GM12878 (cell line): ENCODE measurements around the gene ZG16B. TPM values are rescaled to one million over a fixed set of nuclear protein-coding genes. Genes with fewer than 3 reads are reported as not detected.

Experiments
- ATAC-seq: fragments of 200-7000 bp; cut with Tn5 transposase; 3 replicates; pipeline ENCODE4 v1.9.1; 2020; ENCODE audit warnings: mild to moderate bottlenecking, moderate library complexity
- BruUV-seq: library from RNA; stranded (reverse); fragments of 400-500 nt; replicated peaks from 2 replicates; lab custom pipeline; 2021; lab: Mats Ljungman, UMichigan
- CTCF ChIA-PET: fragments of 300-600 bp; sonication (Branson Sonifier 250); formaldehyde crosslinking; extraction: SDS; loops from one replicate; lab custom pipeline; 2021; ENCODE audit warnings: inconsistent platforms; lab: Yijun Ruan, JAX
- POLR2A ChIA-PET: fragments of 350-600 bp; formaldehyde crosslinking; extraction: SDS; loops from one replicate; lab custom pipeline; 2021; ENCODE audit warnings: inconsistent platforms; lab: Charles Lee
- RAD21 ChIA-PET: fragments of 300-600 bp; sonication (Branson Sonifier 250); formaldehyde crosslinking; loops from one replicate; lab custom pipeline; 2023; ENCODE audit warnings: antibody characterized with exemption; ENCODE audit not compliant: unreplicated experiment; lab: Charles Lee
- SMC1A ChIA-PET: fragments of 300-600 bp; sonication (Branson Sonifier 250); formaldehyde crosslinking; loops from one replicate; lab custom pipeline; 2023; ENCODE audit not compliant: unreplicated experiment, uncharacterized antibody; lab: Charles Lee
- DNase-seq: peaks from one replicate; pipeline ENCODE4 v3.0.0-alpha.2; 2011; ENCODE audit warnings: low read depth, low spot score
- FAIRE-seq: peaks from 3 replicates; lab custom pipeline; 2011; peaks lifted over from hg19 to GRCh38; lab: Jason Lieb, UNC
- H2AFZ ChIP-seq: 2 replicates; pipeline ENCODE4 v1.6.0; 2011; ENCODE audit warnings: low read depth, low read length, control low read depth; ENCODE audit not compliant: control insufficient read depth
- H3K27ac ChIP-seq: 2 replicates; pipeline ENCODE4 v1.5.1; 2011; ENCODE audit warnings: control low read depth; ENCODE audit not compliant: control insufficient read depth, insufficient read depth
- H3K27me3 ChIP-seq, 2 experiments: replicated peaks in 1 of 2; 2 replicates each; pipeline versions ENCODE4 v1.6.0 to v1.6.1; 2011; ENCODE audit warnings: low read length in 1 of 2; ENCODE audit not compliant: control insufficient read depth in 2 of 2, insufficient read depth in 2 of 2
- H3K36me3 ChIP-seq, 2 experiments: 2 replicates each; pipeline ENCODE4 v1.5.1; 2011; ENCODE audit warnings: low read length in 1 of 2; ENCODE audit not compliant: control insufficient read depth in 2 of 2, insufficient read depth in 2 of 2
- H3K4me1 ChIP-seq: 2 replicates; pipeline ENCODE4 v1.6.1; 2011; ENCODE audit warnings: mild to moderate bottlenecking, low read length, moderate library complexity, mixed read lengths; ENCODE audit not compliant: control insufficient read depth, insufficient read depth
- H3K4me2 ChIP-seq: 2 replicates; pipeline ENCODE4 v1.6.0; 2011; ENCODE audit warnings: control low read depth; ENCODE audit not compliant: control insufficient read depth, insufficient read depth
- H3K4me3 ChIP-seq: fragments of 200-600 bp; sonication (generic); 2 replicates; pipeline ENCODE4 v1.5.1; 2016
- H3K79me2 ChIP-seq: 2 replicates; pipeline ENCODE4 v1.6.0; 2011; ENCODE audit warnings: low read length; ENCODE audit not compliant: control insufficient read depth, insufficient read depth
- H3K9ac ChIP-seq: 2 replicates; pipeline ENCODE4 v1.8.0; 2011; ENCODE audit warnings: low read length, control low read depth, mixed read lengths; ENCODE audit not compliant: control insufficient read depth, insufficient read depth
- H3K9me3 ChIP-seq: replicated peaks from 3 replicates; pipeline ENCODE4 v1.5.1; 2011; ENCODE audit warnings: mild to moderate bottlenecking, low read length; ENCODE audit not compliant: control insufficient read depth, insufficient read depth
- H4K20me1 ChIP-seq: 2 replicates; pipeline ENCODE4 v1.6.0; 2011; ENCODE audit not compliant: control insufficient read depth, insufficient read depth
- CHD1 ChIP-seq: IDR thresholded peaks from 2 replicates; pipeline ENCODE4 v1.6.1; 2012; ENCODE audit warnings: low read depth, low read length, improper control_type of control experiment
- CREM ChIP-seq: IDR thresholded peaks from 2 replicates; pipeline ENCODE4 v1.6.1; 2014; ENCODE audit warnings: antibody characterized with exemption, low read depth
- GABPA ChIP-seq: IDR thresholded peaks from 2 replicates; pipeline ENCODE4 v1.6.1; 2014; ENCODE audit warnings: antibody characterized with exemption, low read depth, mild to moderate bottlenecking, inconsistent platforms
- PML ChIP-seq: IDR thresholded peaks from 2 replicates; pipeline ENCODE4 v1.6.1; 2012; ENCODE audit warnings: low read length, inconsistent platforms
- POU2F2 ChIP-seq: IDR thresholded peaks from 3 replicates; pipeline ENCODE4 v1.6.1; 2011; ENCODE audit warnings: low read depth, mild to moderate bottlenecking, low read length, borderline replicate concordance
- SMC3 ChIP-seq: IDR thresholded peaks from 2 replicates; pipeline ENCODE4 v1.6.1; 2011; ENCODE audit warnings: low read length, improper control_type of control experiment, borderline replicate concordance
- SRF ChIP-seq, 2 experiments: IDR thresholded peaks; 2 replicates each; pipeline ENCODE4 v1.6.1; 2011; ENCODE audit warnings: low read depth in 2 of 2, low read length in 2 of 2, mild to moderate bottlenecking in 1 of 2, moderate library complexity in 1 of 2
- TCF3 ChIP-seq: IDR thresholded peaks from 2 replicates; pipeline ENCODE4 v1.6.1; 2012; ENCODE audit warnings: low read depth, mild to moderate bottlenecking, low read length, borderline replicate concordance; ENCODE audit not compliant: insufficient read depth
- TCF7 ChIP-seq: IDR thresholded peaks from 2 replicates; pipeline ENCODE4 v1.6.1; 2014; ENCODE audit warnings: antibody characterized with exemption, borderline replicate concordance
- ZBED1 ChIP-seq: IDR thresholded peaks from 2 replicates; pipeline ENCODE4 v1.6.1; 2016; ENCODE audit warnings: borderline replicate concordance
- WGBS: methylation state at CpG from one replicate; pipeline ENCODE4 v1.1.6; 2016; ENCODE audit warnings: low lambda C conversion rate; ENCODE audit not compliant: insufficient replicate concordance, insufficient coverage; ENCODE audit errors: missing lambda C conversion rate; 5-methylcytosine and 5-hydroxymethylcytosine counted together
- in situ Hi-C: fragments of 300-500 bp; cut with MboI; formaldehyde crosslinking; loops from 9 replicates; pipeline ENCODE4 v1.14.3; 2018; ENCODE audit warnings: mixed read lengths
- intact Hi-C: fragments of 100-400 bp; cut with micrococcal nuclease; formaldehyde crosslinking; loops from one replicate; pipeline ENCODE4 v1.14.2; 2022; ENCODE audit not compliant: unreplicated experiment
- polyA plus RNA-seq, 11 experiments: library from polyadenylated mRNA; depleted of rRNA in 4 of 11; unstranded in 6 of 11; stranded (reverse) in 5 of 11; fragments of >200 nt; fragmentation: Nextera tagmentation in 4 of 11; fragmentation: Illumina TruSeq in 1 of 11; extraction: Ambion mirVana in 4 of 11; extraction: Trizol in 1 of 11; gene quantifications; 1 replicate in 1 of 11; 2 replicates in 10 of 11; pipeline versions ENCODE4 v1.2.1 to v1.2.3, GENCODE V29; 2011 to 2016; ENCODE audit warnings: inconsistent platforms in 2 of 11, missing spikeins in 2 of 11, low read depth in 1 of 11
- total RNA-seq, 4 experiments: library from RNA; depleted of rRNA in 3 of 4; stranded (reverse); fragments of >200 nt in 3 of 4; fragmentation: Illumina TruSeq in 1 of 4; extraction: Trizol in 1 of 4; gene quantifications; 2 replicates each; pipeline versions ENCODE4 v1.2.1 to v1.2.3, GENCODE V29; 2013 to 2021
- TF ChIP-seq, protein P1 (sequence below): fragments of 450-650 bp; IDR thresholded peaks from 2 replicates; pipeline ENCODE4 v1.6.1; 2018; ENCODE audit warnings: borderline replicate concordance, mild to moderate bottlenecking; ENCODE audit not compliant: partially characterized antibody

Gene ZG16B
- total and polyA plus RNA-seq, 10 of the 15 experiments (the other 5 are each of a cell fraction or from before 2014, with no cell fraction given) = 1.00 to 11.6 (median 5.8) TPM

DNA sequence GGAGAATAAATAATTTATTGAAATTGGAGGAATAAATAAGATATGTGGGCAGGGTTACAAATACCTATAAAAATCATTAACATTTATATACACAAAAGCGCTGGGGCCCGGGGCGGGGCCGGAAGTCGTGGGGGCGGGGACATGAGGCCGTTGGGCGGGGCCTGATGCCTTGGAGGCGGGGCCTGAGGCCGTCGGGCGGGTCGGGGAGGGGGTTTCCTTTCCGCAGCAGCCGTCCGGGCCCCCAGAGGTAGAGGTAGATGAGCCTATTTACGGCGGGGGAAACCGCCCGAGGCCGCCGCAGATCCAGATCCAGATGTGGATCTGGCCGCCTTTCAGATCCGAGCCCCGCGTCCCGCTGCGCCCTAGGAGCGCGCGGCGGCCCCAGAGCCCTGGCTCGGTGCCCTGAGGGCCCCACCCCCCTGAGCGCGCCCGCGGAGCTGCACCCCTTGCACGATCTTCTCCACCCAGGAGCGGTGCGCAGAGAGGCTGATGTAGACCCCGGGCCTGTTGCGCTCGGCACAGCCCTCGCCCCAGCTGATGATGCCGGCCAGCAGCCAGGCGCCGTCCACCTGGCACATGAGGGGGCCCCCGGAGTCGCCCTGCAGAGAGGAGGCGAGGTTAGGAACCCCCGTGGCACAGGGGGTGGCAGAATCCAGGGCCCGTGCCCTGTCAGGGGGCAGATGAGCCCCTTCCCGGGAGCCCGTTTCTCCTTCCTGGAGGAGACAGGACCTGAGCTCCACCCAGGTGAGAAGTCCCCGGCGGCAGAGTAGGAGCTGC lies 22.8 kb downstream of the ZG16B start:
- no peaks in the 10 kb centered on the region for H3K79me2 ChIP-seq
- no peak overlapping the region for H3K27ac ChIP-seq
- no peaks in the 10 kb centered on the region; a peak in 1 of 4 replicates for H3K27me3 ChIP-seq
- ChIA-PET POLR2A (no interaction called here), CTCF (interaction anchor here (0.7 kb wide), 1 partner anchor 14 kb away, joined by 3 read pairs; no protein-coding TSS in a partner anchor), RAD21 (no interaction called here), SMC1A (no interaction called here)
- ATAC-seq = no peak
- FAIRE-seq = no peak
- H4K20me1 ChIP-seq = no peaks in the 10 kb centered on the region
- H3K4me3 ChIP-seq = no peak overlapping the region
- H3K4me1 ChIP-seq = no peaks in the 10 kb centered on the region
- in situ Hi-C loops = no loop called here
- TF ChIP-seq CREM = no peak
- TF ChIP-seq TCF3 = no peak
- no peak for TF ChIP-seq ZBED1
- TF ChIP-seq SMC3 = no peak
- TF ChIP-seq CHD1 = no peak
- TF ChIP-seq POU2F2 = no peak
- TF ChIP-seq, protein P1, sequence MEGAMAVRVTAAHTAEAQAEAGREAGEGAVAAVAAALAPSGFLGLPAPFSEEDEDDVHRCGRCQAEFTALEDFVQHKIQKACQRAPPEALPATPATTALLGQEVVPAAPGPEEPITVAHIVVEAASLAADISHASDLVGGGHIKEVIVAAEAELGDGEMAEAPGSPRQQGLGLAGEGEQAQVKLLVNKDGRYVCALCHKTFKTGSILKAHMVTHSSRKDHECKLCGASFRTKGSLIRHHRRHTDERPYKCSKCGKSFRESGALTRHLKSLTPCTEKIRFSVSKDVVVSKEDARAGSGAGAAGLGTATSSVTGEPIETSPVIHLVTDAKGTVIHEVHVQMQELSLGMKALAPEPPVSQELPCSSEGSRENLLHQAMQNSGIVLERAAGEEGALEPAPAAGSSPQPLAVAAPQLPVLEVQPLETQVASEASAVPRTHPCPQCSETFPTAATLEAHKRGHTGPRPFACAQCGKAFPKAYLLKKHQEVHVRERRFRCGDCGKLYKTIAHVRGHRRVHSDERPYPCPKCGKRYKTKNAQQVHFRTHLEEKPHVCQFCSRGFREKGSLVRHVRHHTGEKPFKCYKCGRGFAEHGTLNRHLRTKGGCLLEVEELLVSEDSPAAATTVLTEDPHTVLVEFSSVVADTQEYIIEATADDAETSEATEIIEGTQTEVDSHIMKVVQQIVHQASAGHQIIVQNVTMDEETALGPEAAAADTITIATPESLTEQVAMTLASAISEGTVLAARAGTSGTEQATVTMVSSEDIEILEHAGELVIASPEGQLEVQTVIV = no peak
- no peak for TF ChIP-seq TCF7
- no peak for TF ChIP-seq GABPA
- TF ChIP-seq SRF (IDR thresholded peaks at IDR 0.05; ENCODE audit: low read depth in 2 of 2, low read length in 2 of 2) = no peak
- no peak for TF ChIP-seq PML
- peaks cover 3% of the 10 kb centered on the region; the same call in 2 of the 3 replicates for H3K9me3 ChIP-seq
- 86% methylated on average over 20 of the region's 56 CpGs for WGBS
- no peak overlapping the region for H3K4me2 ChIP-seq
- H3K9ac ChIP-seq = no peak overlapping the region
- no peaks in the 10 kb centered on the region for H3K36me3 ChIP-seq
- no peak for DNase-seq
- BruUV-seq = no TSS peak
- intact Hi-C loops = loop anchor here (10.0 kb wide), 1 partner anchor 48 kb away; no protein-coding TSS in a partner anchor
- H2AFZ ChIP-seq = no peak overlapping the region
